IMR-90 (cell line): ENCODE data around the gene TXK. TPM values are rescaled to one million over a fixed set of nuclear protein-coding genes. Genes with fewer than 3 reads are reported as not detected.

Experiments used
- ATAC-seq: fragments of 200-7000 bp; cut with Tn5 transposase; 2 replicates; pipeline ENCODE4 v1.9.1; 2020; ENCODE audit warnings: low read depth, mild to moderate bottlenecking, moderate library complexity
- BruUV-seq: library from RNA; stranded (reverse); fragments of 400-500 nt; replicated peaks from 2 replicates; lab custom pipeline; 2021; lab: Mats Ljungman, UMichigan
- CTCF ChIA-PET: fragments of 300-600 bp; formaldehyde crosslinking; extraction: SDS; loops from one replicate; lab custom pipeline; 2021; ENCODE audit warnings: antibody characterized with exemption; lab: Yijun Ruan, JAX
- POLR2A ChIA-PET: fragments of 300-600 bp; sonication (Branson Sonifier 250); formaldehyde crosslinking; loops from one replicate; lab custom pipeline; 2022; ENCODE audit warnings: antibody characterized with exemption; ENCODE audit not compliant: unreplicated experiment; lab: Charles Lee
- DNase-seq: peaks from one replicate; pipeline ENCODE4 v3.0.0; 2013
- H2AFZ ChIP-seq: replicated peaks from 2 replicates; pipeline ENCODE3; 2013; ENCODE audit warnings: low read length, mild to moderate bottlenecking; ENCODE audit not compliant: poor library complexity
- H2AK5ac ChIP-seq: 2 replicates; pipeline ENCODE4 v1.6.1; 2013; ENCODE audit warnings: low read depth, low read length, inconsistent platforms
- H2AK9ac ChIP-seq: replicated peaks from 2 replicates; pipeline ENCODE3; 2013; ENCODE audit warnings: mild to moderate bottlenecking, low read depth, low read length, moderate library complexity; ENCODE audit not compliant: poor library complexity
- H2BK120ac ChIP-seq: 2 replicates; pipeline ENCODE4 v1.6.1; 2013; ENCODE audit warnings: low read depth, low read length, inconsistent platforms
- H2BK15ac ChIP-seq: 3 replicates; pipeline ENCODE4 v1.6.1; 2013; ENCODE audit warnings: low read depth, low read length, inconsistent platforms
- H2BK20ac ChIP-seq: 2 replicates; pipeline ENCODE4 v1.6.1; 2013; ENCODE audit warnings: low read depth, mild to moderate bottlenecking, inconsistent platforms, low read length, moderate library complexity
- H2BK5ac ChIP-seq: 2 replicates; pipeline ENCODE4 v1.6.1; 2013; ENCODE audit warnings: mild to moderate bottlenecking, low read depth, low read length, inconsistent platforms; ENCODE audit not compliant: poor library complexity, severe bottlenecking
- H3K14ac ChIP-seq: replicated peaks from 2 replicates; pipeline ENCODE4 v1.6.1; 2013; ENCODE audit warnings: low read depth, low read length, inconsistent platforms
- H3K18ac ChIP-seq: 2 replicates; pipeline ENCODE4 v1.6.1; 2013; ENCODE audit warnings: low read depth, low read length, control low read depth
- H3K23ac ChIP-seq: 2 replicates; pipeline ENCODE4 v1.6.1; 2013; ENCODE audit warnings: low read depth, low read length, inconsistent platforms
- H3K27ac ChIP-seq: 2 replicates; pipeline ENCODE4 v1.5.1; 2013; ENCODE audit warnings: mild to moderate bottlenecking, control low read depth, low read length; ENCODE audit not compliant: insufficient read depth
- H3K27me3 ChIP-seq: 2 replicates; pipeline ENCODE4 v1.6.1; 2013; ENCODE audit warnings: low read length; ENCODE audit not compliant: control insufficient read depth, insufficient read depth
- H3K36me3 ChIP-seq: 2 replicates; pipeline ENCODE4 v1.6.1; 2013; ENCODE audit warnings: low read length, mixed read lengths; ENCODE audit not compliant: control insufficient read depth, insufficient read depth
- H3K4ac ChIP-seq: 2 replicates; pipeline ENCODE4 v1.6.1; 2013; ENCODE audit warnings: low read depth, low read length, inconsistent platforms
- H3K4me1 ChIP-seq: 2 replicates; pipeline ENCODE4 v1.6.1; 2013; ENCODE audit warnings: low read length, mixed read lengths; ENCODE audit not compliant: control insufficient read depth, insufficient read depth
- H3K4me2 ChIP-seq: 2 replicates; pipeline ENCODE4 v1.6.1; 2013; ENCODE audit warnings: low read depth, mild to moderate bottlenecking, control low read depth, low read length, moderate library complexity
- H3K4me3 ChIP-seq: 2 replicates; pipeline ENCODE4 v1.5.1; 2013; ENCODE audit warnings: low read depth, mild to moderate bottlenecking, control low read depth, low read length, moderate library complexity; ENCODE audit not compliant: insufficient read depth
- H3K56ac ChIP-seq: 2 replicates; pipeline ENCODE4 v1.6.1; 2013; ENCODE audit warnings: low read length, inconsistent platforms; ENCODE audit not compliant: insufficient read depth; ENCODE audit errors: extremely low read depth
- H3K79me1 ChIP-seq, 2 experiments: 2 replicates each; pipeline ENCODE4 v1.6.1; 2013; ENCODE audit warnings: low read length in 2 of 2, inconsistent platforms in 1 of 2, low read depth in 1 of 2
- H3K9ac ChIP-seq: 2 replicates; pipeline ENCODE4 v1.6.1; 2013; ENCODE audit warnings: low read depth, low read length, control low read depth
- H3K9me1 ChIP-seq: 2 replicates; pipeline ENCODE4 v1.6.1; 2013; ENCODE audit warnings: low read length, inconsistent platforms; ENCODE audit not compliant: insufficient read depth
- H3K9me3 ChIP-seq: 2 replicates; pipeline ENCODE4 v1.6.1; 2013; ENCODE audit warnings: low read length; ENCODE audit not compliant: control insufficient read depth, insufficient read depth
- H4K20me1 ChIP-seq: 2 replicates; pipeline ENCODE4 v1.6.1; 2013; ENCODE audit warnings: low read length, inconsistent platforms; ENCODE audit not compliant: insufficient read depth
- H4K5ac ChIP-seq: 2 replicates; pipeline ENCODE4 v1.6.1; 2013; ENCODE audit warnings: mild to moderate bottlenecking, low read depth, low read length, control low read depth
- H4K8ac ChIP-seq, 2 experiments: 2 replicates each; pipeline ENCODE4 v1.6.1; 2013; ENCODE audit warnings: low read depth in 2 of 2, low read length in 2 of 2, control low read depth in 1 of 2, inconsistent platforms in 1 of 2
- H4K91ac ChIP-seq: 2 replicates; pipeline ENCODE4 v1.6.1; 2013; ENCODE audit warnings: low read depth, low read length, inconsistent platforms; ENCODE audit not compliant: insufficient read depth
- FOS ChIP-seq: fragments of 150-350 bp; IDR thresholded peaks from 2 replicates; pipeline ENCODE4 v1.6.1; 2016; ENCODE audit warnings: low read depth, low read length
- MAFK ChIP-seq: IDR thresholded peaks from 2 replicates; pipeline ENCODE4 v1.6.1; 2012; ENCODE audit warnings: low read depth, low read length, improper control_type of control experiment
- MAZ ChIP-seq: IDR thresholded peaks from 2 replicates; pipeline ENCODE4 v1.6.1; 2012; ENCODE audit warnings: low read depth, mild to moderate bottlenecking, low read length, improper control_type of control experiment, moderate library complexity, borderline replicate concordance
- MXI1 ChIP-seq: IDR thresholded peaks from 2 replicates; pipeline ENCODE4 v1.6.1; 2012; ENCODE audit warnings: low read depth, mild to moderate bottlenecking, low read length, moderate library complexity, borderline replicate concordance
- NFE2L2 ChIP-seq: fragments of 150-350 bp; IDR thresholded peaks from 2 replicates; pipeline ENCODE4 v1.6.1; 2016; ENCODE audit warnings: low read depth, mild to moderate bottlenecking, low read length
- POLR2A ChIP-seq: IDR thresholded peaks from 2 replicates; pipeline ENCODE4 v1.6.1; 2012; ENCODE audit warnings: mild to moderate bottlenecking, low read depth, low read length
- RAD21 ChIP-seq: IDR thresholded peaks from 2 replicates; pipeline ENCODE4 v1.6.1; 2012; ENCODE audit warnings: low read length, improper control_type of control experiment
- SMC3 ChIP-seq: fragments of 150-350 bp; IDR thresholded peaks from 2 replicates; pipeline ENCODE4 v1.6.1; 2016; ENCODE audit warnings: low read depth, mild to moderate bottlenecking, antibody characterized with exemption, low read length, moderate library complexity
- WGBS, 2 experiments: methylation state at CpG; one replicate each; pipeline versions ENCODE4 v1.1.5 to v1.1.7; 2013; ENCODE audit warnings: missing lambda C conversion rate in 2 of 2; ENCODE audit not compliant: insufficient read length in 1 of 2; ENCODE audit errors: extremely low coverage in 2 of 2; 5-methylcytosine and 5-hydroxymethylcytosine counted together
- dilution Hi-C: fragments of 300-500 bp; cut with HindIII; formaldehyde crosslinking; loops from one replicate; pipeline ENCODE4 v1.14.3; 2018; ENCODE audit warnings: low sequenced_read_pairs; ENCODE audit not compliant: unreplicated experiment
- in situ Hi-C: fragments of 300-500 bp; cut with MboI; formaldehyde crosslinking; loops from 3 replicates; pipeline ENCODE4 v1.14.3; 2019; ENCODE audit warnings: low sequenced_read_pairs, inconsistent platforms, mixed read lengths
- intact Hi-C: fragments of 100-400 bp; cut with micrococcal nuclease; formaldehyde crosslinking; loops from 2 replicates; pipeline ENCODE4 v1.10.0; 2022
- polyA plus RNA-seq, 3 experiments: library from polyadenylated mRNA; depleted of rRNA; stranded (reverse); fragments of >200 nt; gene quantifications; 2 replicates each; pipeline ENCODE4 v1.2.3, GENCODE V29; 2012; ENCODE audit warnings: low replicate concordance in 1 of 3
- total RNA-seq: library from RNA; depleted of rRNA; stranded (reverse); fragments of >200 nt; gene quantifications from 2 replicates; pipeline ENCODE4 v1.2.3, GENCODE V29; 2012

The TXK gene
- total and polyA plus RNA-seq, 2 of the 4 experiments (the other 2 are of a cell fraction), result not detected

- Histone ChIP-seq H3K4ac (no peak overlapping the region), H3K79me1 (no peaks in the 10 kb centered on the region), H3K36me3 (no peaks in the 10 kb centered on the region), H3K14ac (no peak overlapping the region), H2BK20ac (no peak overlapping the region), H3K4me2 (no peak overlapping the region), H2BK5ac (no peak overlapping the region), H3K27ac (no peak overlapping the region), H3K9me3 (no peaks in the 10 kb centered on the region), H3K4me1 (no peaks in the 10 kb centered on the region), H3K23ac (no peak overlapping the region), H3K18ac (no peak overlapping the region), H4K5ac (no peak overlapping the region), H3K56ac (no peak overlapping the region), H2AK9ac (no peak overlapping the region), H2AFZ (no peak overlapping the region), H3K4me3 (no peak overlapping the region), H4K8ac (no peak overlapping the region), H3K9me1 (no peaks in the 10 kb centered on the region), H4K91ac (no peak overlapping the region), H2BK15ac (no peak overlapping the region), H3K9ac (no peak overlapping the region), H2BK120ac (no peak overlapping the region), H2AK5ac (no peak overlapping the region), H3K27me3 (no peaks in the 10 kb centered on the region; the same call in 1 of the 2 replicates), H4K20me1 (no peaks in the 10 kb centered on the region)
- DNase-seq (no peak), ATAC-seq (no peak)
- intact Hi-C loops (no loop called here), dilution Hi-C loops (no loop called here), in situ Hi-C loops (no loop called here)
- BruUV-seq, result no TSS peak
- ChIA-PET CTCF (no interaction called here), POLR2A (no interaction called here)
- TF ChIP-seq FOS (no peak), SMC3 (no peak), MAFK (no peak), NFE2L2 (no peak), MXI1 (no peak), POLR2A (no peak), MAZ (no peak), RAD21 (no peak)
- WGBS, 2 experiments, result 60% methylated on average over 1 of the region's 3 CpGs; no CpG with 5 or more reads in 1 of the 2 experiments
These were observed 69.7 kb downstream of the TXK start for GRCh38 chr4:48064349-48064748.
